MM.1S (cell line): ENCODE measurements around the gene NMNAT2.

Source experiments
- DNase-seq: peaks from one replicate; pipeline ENCODE4 v3.0.0-alpha.2; 2015
- H2AFZ ChIP-seq: fragments of 300-600 bp; sonication (generic); 2 replicates; pipeline ENCODE4 v1.6.0; 2016; ENCODE audit warnings: antibody characterized with exemption, low read length
- H3F3A ChIP-seq: fragments of 300-600 bp; sonication (generic); 2 replicates; pipeline ENCODE4 v1.6.1; 2016; ENCODE audit warnings: mild to moderate bottlenecking, antibody characterized with exemption, low read length, moderate library complexity, mixed read lengths; ENCODE audit not compliant: insufficient read depth
- H3K27ac ChIP-seq: fragments of 300-600 bp; sonication (generic); 2 replicates; pipeline ENCODE4 v1.5.1; 2016; ENCODE audit warnings: mild to moderate bottlenecking, low read length
- H3K27me3 ChIP-seq: fragments of 300-600 bp; sonication (generic); replicated peaks from 2 replicates; pipeline ENCODE4 v1.6.0; 2016; ENCODE audit warnings: low read length; ENCODE audit not compliant: insufficient read depth
- H3K36me3 ChIP-seq: fragments of 300-600 bp; sonication (generic); replicated peaks from 2 replicates; pipeline ENCODE4 v1.6.1; 2016; ENCODE audit warnings: mild to moderate bottlenecking, low read length, mixed read lengths; ENCODE audit not compliant: insufficient read depth
- H3K4me1 ChIP-seq: fragments of 300-600 bp; sonication (generic); 2 replicates; pipeline ENCODE4 v1.6.1; 2016; ENCODE audit warnings: low read length, mixed read lengths
- H3K4me2 ChIP-seq: fragments of 300-600 bp; sonication (generic); 2 replicates; pipeline ENCODE4 v1.6.0; 2016; ENCODE audit warnings: low read depth, low read length
- H3K4me3 ChIP-seq: fragments of 300-600 bp; sonication (generic); 2 replicates; pipeline ENCODE4 v1.5.1; 2016; ENCODE audit warnings: low read length, mixed read lengths
- H3K79me2 ChIP-seq: fragments of 300-600 bp; sonication (generic); 2 replicates; pipeline ENCODE4 v1.6.1; 2016; ENCODE audit warnings: mixed run types, low read length, mixed read lengths
- H3K9ac ChIP-seq: fragments of 300-600 bp; sonication (generic); 2 replicates; pipeline ENCODE4 v1.6.1; 2016; ENCODE audit warnings: low read length, mixed read lengths
- H3K9me2 ChIP-seq: fragments of 300-600 bp; sonication (generic); replicated peaks from 2 replicates; pipeline ENCODE4 v1.6.1; 2016; ENCODE audit warnings: mild to moderate bottlenecking, low read length, mixed read lengths; ENCODE audit not compliant: insufficient read depth
- H3K9me3 ChIP-seq: fragments of 300-600 bp; sonication (generic); replicated peaks from 2 replicates; pipeline ENCODE4 v1.6.1; 2016; ENCODE audit warnings: mild to moderate bottlenecking, low read length, mixed read lengths; ENCODE audit not compliant: insufficient read depth
- H4K20me1 ChIP-seq: fragments of 300-600 bp; sonication (generic); 2 replicates; pipeline ENCODE4 v1.6.1; 2016; ENCODE audit warnings: mild to moderate bottlenecking, low read length, moderate library complexity, mixed read lengths; ENCODE audit not compliant: insufficient read depth
- EZH2 ChIP-seq: fragments of 300-600 bp; sonication (generic); optimal IDR thresholded peaks from 2 replicates; pipeline ENCODE3; 2017; ENCODE audit warnings: low read depth, mild to moderate bottlenecking, antibody characterized with exemption, low read length, mixed read lengths
- EZH2phosphoT487 ChIP-seq: fragments of 300-600 bp; sonication (generic); IDR thresholded peaks from 2 replicates; pipeline ENCODE4 v1.6.1; 2018; ENCODE audit warnings: antibody characterized with exemption, low read length
- TF ChIP-seq, protein P1 (sequence below): fragments of 300-600 bp; sonication (generic); IDR thresholded peaks from 2 replicates; pipeline ENCODE4 v1.5.1; 2016; ENCODE audit warnings: antibody characterized with exemption, low read length, mixed read lengths

Gene NMNAT2

GRCh38 chr1:183262628-183263200, 155.5 kb downstream of the NMNAT2 start:
- Histone ChIP-seq H3K79me2 (no peaks in the 10 kb centered on the region), H3K36me3 (no peaks in the 10 kb centered on the region), H3K4me2 (no peak overlapping the region), H3K27ac (no peak overlapping the region), H3F3A (no peaks in the 10 kb centered on the region), H2AFZ (no peak overlapping the region), H3K9me3 (no peaks in the 10 kb centered on the region), H3K4me3 (no peak overlapping the region), H3K27me3 (no peaks in the 10 kb centered on the region), H3K9me2 (no peaks in the 10 kb centered on the region), H3K4me1 (no peaks in the 10 kb centered on the region), H3K9ac (no peak overlapping the region), H4K20me1 (no peaks in the 10 kb centered on the region)
- no peak for DNase-seq
- TF ChIP-seq, protein P1, sequence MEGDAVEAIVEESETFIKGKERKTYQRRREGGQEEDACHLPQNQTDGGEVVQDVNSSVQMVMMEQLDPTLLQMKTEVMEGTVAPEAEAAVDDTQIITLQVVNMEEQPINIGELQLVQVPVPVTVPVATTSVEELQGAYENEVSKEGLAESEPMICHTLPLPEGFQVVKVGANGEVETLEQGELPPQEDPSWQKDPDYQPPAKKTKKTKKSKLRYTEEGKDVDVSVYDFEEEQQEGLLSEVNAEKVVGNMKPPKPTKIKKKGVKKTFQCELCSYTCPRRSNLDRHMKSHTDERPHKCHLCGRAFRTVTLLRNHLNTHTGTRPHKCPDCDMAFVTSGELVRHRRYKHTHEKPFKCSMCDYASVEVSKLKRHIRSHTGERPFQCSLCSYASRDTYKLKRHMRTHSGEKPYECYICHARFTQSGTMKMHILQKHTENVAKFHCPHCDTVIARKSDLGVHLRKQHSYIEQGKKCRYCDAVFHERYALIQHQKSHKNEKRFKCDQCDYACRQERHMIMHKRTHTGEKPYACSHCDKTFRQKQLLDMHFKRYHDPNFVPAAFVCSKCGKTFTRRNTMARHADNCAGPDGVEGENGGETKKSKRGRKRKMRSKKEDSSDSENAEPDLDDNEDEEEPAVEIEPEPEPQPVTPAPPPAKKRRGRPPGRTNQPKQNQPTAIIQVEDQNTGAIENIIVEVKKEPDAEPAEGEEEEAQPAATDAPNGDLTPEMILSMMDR, result no peak
- TF ChIP-seq EZH2, result no peak
- no peak for TF ChIP-seq EZH2phosphoT487

GRCh38 chr1:183259924-183260323, 158.3 kb downstream of the NMNAT2 start:
- no peaks in the 10 kb centered on the region for H3K4me1 ChIP-seq
- H2AFZ ChIP-seq, result no peak overlapping the region
- no peaks in the 10 kb centered on the region for H3K36me3 ChIP-seq
- H3K9me2 ChIP-seq, result no peaks in the 10 kb centered on the region
- no peak overlapping the region for H3K4me2 ChIP-seq
- no peak overlapping the region for H3K4me3 ChIP-seq
- H3K9me3 ChIP-seq, result no peaks in the 10 kb centered on the region
- H3K9ac ChIP-seq, result no peak overlapping the region
- H3K27ac ChIP-seq, result no peak overlapping the region
- no peaks in the 10 kb centered on the region for H3K27me3 ChIP-seq
- no peaks in the 10 kb centered on the region for H3F3A ChIP-seq
- DNase-seq, result no peak
- H4K20me1 ChIP-seq, result no peaks in the 10 kb centered on the region
- no peak for TF ChIP-seq EZH2
- TF ChIP-seq, protein P1, result no peak
- no peak for TF ChIP-seq EZH2phosphoT487
- no peaks in the 10 kb centered on the region for H3K79me2 ChIP-seq

DNA sequence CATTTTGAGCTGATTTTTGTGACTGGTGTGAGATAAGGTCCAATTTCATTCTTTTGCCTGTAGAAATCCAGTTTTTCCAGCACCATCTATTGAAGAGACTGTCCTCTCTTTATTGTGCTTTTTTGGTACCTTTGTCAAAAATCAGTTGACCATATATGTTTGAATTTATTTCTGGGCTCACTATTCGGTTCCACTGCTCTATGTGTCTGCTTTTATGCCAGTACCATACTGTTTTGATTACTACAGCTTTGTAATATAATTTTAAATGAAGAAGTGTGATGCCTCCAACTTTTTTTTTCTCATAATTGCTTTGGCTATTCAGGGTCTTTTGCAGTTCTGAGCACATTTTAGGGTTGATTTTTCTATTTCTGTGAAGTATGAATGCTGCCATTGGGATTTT, 163.1 kb downstream of the NMNAT2 start:
- H3K4me3 ChIP-seq, result no peak overlapping the region
- H3K79me2 ChIP-seq, result no peaks in the 10 kb centered on the region
- no peaks in the 10 kb centered on the region for H3F3A ChIP-seq
- no peaks in the 10 kb centered on the region for H3K9me2 ChIP-seq
- H3K27ac ChIP-seq, result no peak overlapping the region
- no peak overlapping the region for H2AFZ ChIP-seq
- H3K36me3 ChIP-seq, result no peaks in the 10 kb centered on the region
- H3K4me1 ChIP-seq, result no peaks in the 10 kb centered on the region
- no peak for DNase-seq
- no peaks in the 10 kb centered on the region for H3K27me3 ChIP-seq
- no peaks in the 10 kb centered on the region for H3K9me3 ChIP-seq
- H3K4me2 ChIP-seq, result no peak overlapping the region
- H4K20me1 ChIP-seq, result no peaks in the 10 kb centered on the region
- H3K9ac ChIP-seq, result no peak overlapping the region
- TF ChIP-seq EZH2phosphoT487 (no peak), EZH2 (no peak)
- TF ChIP-seq, protein P1, result no peak
